GM18858 (cell line): ENCODE data around the gene CATSPER3.

Source experiments
- ATAC-seq: cut with Tn5 transposase; IDR thresholded peaks from one replicate; pipeline ENCODE4 v1.9.1; 2021; ENCODE audit not compliant: unreplicated experiment

CATSPER3 gene

GRCh38 chr5:135059000-135059923 lies 91.6 kb downstream of the CATSPER3 start:
- no peak for ATAC-seq

GRCh38 chr5:135060021-135060420 lies 92.3 kb downstream of the CATSPER3 start:
- ATAC-seq = no peak

- ATAC-seq = no peak
Observed at GRCh38 chr5:135061001-135061400, 93.3 kb downstream of the CATSPER3 start.
